GM18505 (cell line): ENCODE results near the gene HOXB1.

ENCODE experiments used
- ATAC-seq: cut with Tn5 transposase; IDR thresholded peaks from one replicate; pipeline ENCODE4 v1.9.1; 2021; ENCODE audit not compliant: unreplicated experiment
- POLR2A ChIP-seq: IDR thresholded peaks from 4 replicates; pipeline ENCODE4 v1.6.1; 2011; ENCODE audit warnings: borderline replicate concordance; ENCODE audit not compliant: insufficient read depth, insufficient read length; ENCODE audit errors: extremely low read depth

Gene HOXB1

DNA sequence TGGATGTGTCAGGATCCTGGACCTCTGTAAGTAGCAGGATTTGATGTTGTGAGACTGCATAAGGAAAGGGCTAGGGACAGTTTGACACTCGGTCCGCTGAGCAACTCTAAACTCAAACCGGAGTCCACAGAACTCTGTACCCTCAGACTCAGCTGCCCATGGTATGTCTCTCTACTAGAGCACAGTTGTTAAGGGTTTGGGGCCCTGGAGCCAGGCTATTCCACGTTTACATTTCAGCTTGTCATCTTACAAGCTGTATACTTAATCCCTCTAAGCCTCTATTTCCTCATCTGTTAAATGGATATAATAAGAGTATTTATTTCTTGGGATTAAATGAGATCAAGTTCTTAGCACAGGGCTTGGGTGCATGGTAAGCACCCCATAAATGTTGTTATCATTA, 27.9 kb downstream of the HOXB1 start:
- no peak for TF ChIP-seq POLR2A
- ATAC-seq: no peak

DNA sequence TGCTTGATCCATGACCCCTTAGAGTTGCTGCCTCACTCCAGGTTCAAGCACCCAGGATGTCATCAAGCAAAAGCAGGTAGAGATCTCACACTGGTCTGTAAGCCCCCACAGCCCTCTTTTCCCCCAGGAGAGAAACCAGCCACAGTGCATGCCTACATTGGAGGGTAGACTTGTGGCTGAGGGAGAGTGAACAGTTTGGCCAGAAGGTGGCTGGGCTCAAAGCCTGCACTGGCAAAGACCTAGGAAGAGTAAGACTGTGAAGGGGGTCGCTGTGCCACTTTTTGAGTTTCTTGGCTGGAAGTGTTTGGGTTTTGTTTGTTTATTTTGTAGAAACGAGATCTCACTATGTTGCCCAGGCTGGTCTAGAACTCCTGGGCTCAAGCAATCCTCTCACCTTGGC, 28.5 kb downstream of the HOXB1 start:
- TF ChIP-seq POLR2A: no peak
- no peak for ATAC-seq

DNA sequence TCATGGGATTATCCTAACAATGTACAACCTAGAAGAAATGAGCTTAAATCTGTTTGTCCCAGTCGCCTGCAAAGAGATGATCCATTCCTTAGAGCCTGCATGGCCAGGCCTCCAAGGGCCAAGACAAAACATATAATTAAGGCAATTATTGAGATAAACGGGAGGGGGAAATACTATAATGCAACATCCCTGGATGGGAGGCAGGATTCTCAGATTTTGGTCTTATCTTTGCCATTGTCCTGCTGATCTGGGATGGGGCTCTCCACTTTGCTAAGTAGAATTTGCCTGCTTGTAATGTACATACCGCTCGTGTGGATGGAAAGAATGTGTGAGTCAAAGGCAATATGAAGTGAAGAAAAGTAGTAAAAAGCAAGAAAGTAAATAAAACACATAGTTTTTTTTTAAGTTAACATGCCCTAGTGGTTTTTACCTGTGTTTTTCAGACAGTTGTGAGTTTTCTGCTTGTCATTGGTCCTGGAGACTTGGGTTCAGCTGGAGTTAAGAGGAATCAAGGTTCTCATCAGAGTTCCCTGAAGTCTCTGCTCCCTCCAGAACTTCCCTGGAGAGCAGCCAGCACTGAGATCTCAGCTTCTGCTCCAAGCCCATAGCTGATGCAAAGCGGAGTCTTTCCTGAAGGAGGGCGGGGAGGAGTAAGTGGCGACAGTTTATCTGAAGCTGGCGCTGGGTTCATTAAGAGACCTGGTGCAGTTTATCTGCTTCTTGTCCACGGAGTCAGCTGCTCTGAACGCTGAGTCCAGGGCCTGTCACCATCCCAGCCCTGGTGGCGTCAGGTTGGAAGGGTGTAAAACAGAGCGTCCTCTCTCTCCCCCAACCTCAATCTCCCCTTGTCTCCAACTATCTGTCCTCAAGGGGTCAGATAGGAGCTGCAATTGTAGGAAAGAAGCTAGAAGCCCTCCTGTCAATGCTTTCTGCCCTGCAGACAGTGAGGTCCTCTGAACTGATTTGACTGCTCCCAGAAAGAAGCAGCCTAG, 30.1 kb downstream of the HOXB1 start:
- no peak for ATAC-seq
- no peak for TF ChIP-seq POLR2A

DNA sequence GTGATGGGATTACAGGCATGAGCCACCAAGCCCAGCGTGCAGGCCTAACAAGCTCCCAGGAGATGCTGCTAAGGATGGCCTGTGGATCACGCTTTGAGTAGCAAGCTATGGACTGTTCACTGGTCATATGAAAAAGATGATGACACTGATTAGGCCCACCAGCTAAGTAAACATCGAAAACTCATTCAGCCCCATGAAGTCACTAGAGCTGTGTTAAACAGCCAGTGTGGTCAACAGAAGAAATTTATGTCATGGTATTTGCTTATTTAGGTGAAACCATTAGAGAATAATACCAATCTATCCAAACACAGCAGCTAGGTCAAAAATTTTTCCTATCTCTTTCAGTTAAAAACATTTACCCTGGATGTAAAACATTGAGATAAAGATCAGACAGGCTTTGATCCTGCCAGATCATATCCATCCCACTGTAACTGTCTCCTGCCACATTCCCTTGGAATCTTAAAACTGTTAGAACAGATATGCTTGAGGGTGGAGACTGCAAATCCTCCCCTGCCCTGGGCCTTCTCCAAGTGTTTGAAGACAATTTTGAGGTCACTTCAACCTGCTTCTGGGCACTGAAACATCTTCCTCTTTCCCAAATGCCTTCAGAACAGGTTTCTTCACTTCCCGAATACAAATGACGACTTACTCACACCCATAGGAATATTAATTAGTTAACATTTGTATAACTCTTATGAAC, 30.9 kb downstream of the HOXB1 start:
- no peak for TF ChIP-seq POLR2A
- no peak for ATAC-seq

DNA sequence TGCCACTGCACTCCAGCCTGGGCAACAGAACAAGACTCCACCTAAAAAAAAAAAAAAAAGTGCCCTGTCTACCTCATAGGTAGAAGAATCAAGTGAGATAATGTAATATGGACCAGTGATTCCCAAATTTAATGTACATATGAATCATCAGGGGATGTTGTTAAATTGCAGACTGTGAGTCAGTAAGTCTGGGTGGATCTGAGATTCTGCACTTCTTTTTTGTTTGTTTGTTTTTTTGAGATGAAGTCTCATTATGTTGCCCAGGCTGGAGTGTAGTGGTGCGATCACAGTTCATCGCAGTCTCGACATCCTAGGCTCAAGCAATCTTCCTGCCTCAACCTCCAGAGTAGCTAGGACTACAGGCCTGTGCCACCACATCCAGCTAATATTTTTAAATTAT, 31.6 kb downstream of the HOXB1 start:
- no peak for ATAC-seq
- TF ChIP-seq POLR2A: no peak

DNA sequence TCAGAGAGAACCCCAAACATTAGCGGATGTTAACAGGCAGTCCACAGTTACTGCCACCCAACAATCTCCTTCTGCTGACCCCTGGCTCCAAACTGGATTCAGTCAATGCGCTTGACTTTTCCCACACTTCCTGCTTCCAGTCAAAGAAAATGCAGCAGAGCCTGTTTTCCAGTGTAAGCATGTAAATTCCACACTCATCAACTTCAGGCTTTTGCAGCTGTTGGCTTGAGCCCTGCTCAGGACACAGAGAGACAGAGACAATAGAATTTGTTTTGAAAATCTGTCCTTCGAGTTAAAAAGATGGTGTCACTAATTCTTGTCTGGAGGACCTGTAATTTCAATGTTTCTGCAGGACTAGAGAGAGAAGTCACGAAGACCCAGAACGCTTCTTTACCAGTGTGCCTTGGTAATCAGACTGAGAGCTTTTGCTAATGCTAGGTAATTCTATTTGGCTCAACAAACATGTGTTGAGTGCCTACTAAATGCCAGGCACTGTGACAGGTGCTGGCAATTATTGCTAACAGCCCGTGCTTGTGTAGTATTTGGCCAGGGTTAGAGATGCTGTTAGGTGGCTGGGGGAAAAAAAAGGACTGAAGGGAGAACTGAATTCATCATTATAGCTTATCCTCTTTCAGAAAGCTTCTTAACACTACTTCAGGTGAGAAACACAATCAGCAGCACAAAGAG, 32.5 kb downstream of the HOXB1 start:
- TF ChIP-seq POLR2A: no peak
- ATAC-seq: no peak

DNA sequence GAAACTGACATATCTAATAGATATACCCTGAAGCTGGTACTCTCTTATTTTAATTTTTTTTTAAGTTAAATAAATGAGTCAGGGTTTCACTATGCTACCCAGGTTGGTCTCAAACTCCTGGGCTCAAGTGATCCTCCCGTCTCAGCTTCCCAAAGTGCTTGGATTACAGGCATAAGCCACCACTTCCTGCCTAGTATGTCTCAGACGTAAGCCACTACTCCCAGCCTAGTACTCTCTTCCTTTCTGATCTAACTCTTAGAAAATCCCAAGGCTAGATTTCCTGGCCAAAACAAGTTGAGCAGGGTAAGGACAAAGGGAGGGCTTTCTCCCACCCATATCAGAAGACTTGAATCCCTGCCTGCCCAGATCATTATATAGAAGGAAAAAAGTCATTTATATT, 33.7 kb downstream of the HOXB1 start:
- no peak for TF ChIP-seq POLR2A
- no peak for ATAC-seq

DNA sequence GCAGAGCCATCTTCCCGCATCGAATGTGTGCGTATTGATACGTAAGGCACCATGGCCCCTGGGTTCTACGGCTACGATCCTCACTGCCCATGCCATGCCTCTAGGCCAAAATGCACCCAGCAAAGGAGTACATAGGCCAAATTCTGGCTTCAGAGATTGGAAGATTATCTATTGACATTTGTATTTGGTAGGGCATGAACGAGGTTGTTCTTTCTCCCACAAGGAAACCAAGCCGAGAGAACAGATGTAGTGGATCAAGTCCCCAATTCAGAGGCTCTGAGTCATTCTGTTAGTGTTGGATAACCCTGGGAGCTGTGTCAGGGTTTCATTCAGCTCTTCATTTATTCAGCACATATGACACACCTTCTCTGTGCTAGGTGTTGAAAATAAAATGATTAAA, 36.5 kb downstream of the HOXB1 start:
- no peak for ATAC-seq
- no peak for TF ChIP-seq POLR2A

DNA sequence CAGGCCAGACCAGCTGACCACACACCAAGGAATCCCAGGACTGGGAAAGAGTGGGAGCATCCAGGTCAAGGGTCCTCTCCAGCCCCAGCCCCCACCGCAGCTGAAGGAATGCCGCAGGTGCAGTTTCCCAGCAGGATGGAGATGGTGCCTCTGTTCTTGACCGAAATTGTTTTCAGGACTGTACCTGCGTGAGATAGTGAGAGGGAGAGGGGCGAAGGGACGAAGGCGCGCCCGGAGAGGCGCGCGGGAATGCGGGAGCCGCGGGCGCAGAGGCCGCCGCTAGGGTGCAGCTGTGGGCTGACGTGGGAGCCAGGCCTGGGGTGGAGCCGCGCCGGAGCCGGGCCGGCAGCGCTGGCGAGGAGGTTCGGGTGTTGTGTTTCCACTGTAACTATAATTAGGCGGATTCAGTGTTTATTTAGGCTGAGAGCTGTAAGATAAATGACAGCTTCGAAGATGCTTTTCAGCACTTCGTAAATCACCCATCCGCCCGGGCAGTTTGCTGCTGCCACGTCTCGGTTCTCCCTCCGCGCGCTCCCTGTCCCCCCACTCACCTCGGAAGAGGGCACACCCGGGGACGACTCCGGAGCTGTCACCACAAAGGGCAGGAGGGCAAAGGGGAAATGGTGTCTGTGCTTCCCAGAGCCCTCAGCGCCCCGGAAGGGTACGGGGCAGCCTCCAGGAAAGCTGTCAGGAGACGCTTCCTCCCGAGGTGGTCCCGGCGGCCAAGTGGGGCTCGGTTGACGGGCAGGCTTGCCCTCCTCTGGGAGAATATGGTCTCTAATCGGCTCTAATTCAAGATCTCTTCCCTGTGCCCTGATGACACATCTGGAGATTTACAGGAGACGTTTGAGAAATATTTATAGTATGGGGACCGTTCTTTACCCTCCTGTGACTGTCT, 38.2 kb downstream of the HOXB1 start:
- ATAC-seq: no peak
- no peak for TF ChIP-seq POLR2A

DNA sequence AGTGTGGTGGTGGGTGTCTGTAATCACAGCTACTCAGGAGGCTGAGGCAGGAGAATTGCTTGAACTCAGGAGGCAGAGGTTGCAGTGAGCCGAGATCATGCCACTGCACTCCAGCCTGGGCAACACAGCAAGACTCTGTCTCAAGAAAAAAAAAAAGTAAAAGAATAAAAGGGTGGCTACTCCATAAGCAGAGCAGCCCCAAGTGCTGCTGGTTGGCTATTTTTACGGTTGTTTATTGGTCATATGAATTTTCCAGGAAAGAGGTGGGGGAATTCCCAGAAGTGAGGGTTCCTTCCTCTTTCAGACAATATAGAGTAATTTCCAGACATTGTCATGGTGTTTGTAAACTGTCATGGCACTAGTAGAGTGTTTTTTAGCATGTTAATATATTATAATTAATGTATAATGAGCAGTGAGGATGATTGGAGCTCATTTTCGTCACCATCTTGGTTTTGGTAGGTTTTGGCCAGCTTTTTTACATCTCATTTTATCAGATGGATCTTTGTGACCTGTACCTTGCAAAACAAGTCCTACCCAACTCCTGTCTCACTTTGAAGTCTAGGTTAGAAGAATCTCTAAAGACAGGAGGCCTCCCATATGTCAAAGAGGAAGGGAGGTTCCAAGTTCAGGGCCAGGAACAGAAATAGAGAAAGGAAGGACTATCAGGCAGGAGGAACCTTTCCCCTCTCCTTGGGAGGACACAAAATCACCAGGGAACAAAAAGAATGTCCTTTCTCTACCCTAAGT, 39.1 kb downstream of the HOXB1 start:
- no peak for TF ChIP-seq POLR2A
- no peak for ATAC-seq

DNA sequence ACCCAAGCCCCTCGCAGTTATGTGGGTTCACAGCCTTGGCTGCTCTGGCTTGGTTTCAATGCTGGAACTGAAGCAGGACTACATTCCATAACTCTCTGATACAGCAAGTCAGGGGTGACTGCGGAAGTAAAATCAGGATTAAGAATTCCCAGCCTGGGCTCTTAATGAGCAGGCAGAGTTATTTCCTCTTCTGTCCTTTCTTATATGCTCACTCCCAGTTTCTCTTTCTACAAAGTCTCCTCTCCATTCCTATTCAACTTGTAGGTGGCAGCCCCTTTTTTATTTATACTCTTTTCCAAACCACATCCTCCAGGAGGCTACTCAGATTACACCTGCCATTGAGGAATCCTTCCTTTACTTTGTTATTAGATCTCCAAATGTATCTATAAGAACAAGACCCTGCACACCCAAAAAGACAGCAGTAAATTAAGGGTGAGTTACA, 40.3 kb downstream of the HOXB1 start:
- ATAC-seq: no peak
- TF ChIP-seq POLR2A: no peak

DNA sequence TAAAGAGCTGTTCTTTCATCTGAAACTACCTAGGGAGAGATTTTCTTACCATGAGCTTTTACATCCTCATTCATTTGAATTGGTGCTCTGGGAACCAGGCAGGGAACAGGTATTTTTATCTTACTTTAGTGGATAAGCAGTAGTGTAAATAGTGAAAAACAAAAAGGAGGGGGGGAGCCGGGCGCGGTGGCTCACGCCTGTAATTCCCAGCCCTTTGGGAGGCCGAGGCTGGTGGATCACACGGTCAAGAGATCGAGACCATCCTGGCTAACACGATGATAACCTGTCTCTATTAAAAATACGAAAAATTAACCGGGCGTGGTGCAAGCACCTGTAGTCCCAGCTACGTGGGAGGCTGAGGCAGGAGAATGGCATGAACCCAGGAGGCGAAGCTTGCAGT, 41.0 kb downstream of the HOXB1 start:
- no peak for ATAC-seq
- TF ChIP-seq POLR2A: no peak
